ENCODE data around the gene TWF2.

Gene TWF2

GRCh38 chr3:52181543-52181942 lies 57.4 kb downstream of the TWF2 start:
- DNase-seq (ENCODE audit: low read depth): no peak

Data from stromal cell of bone marrow (primary cell).